GM12872 (cell line): ENCODE measurements around the gene FRYL.

Experiments
- TF ChIP-seq, protein P1 (sequence below): IDR thresholded peaks from 3 replicates; pipeline ENCODE4 v1.5.1; 2011; ENCODE audit warnings: low read depth, mild to moderate bottlenecking, low read length, moderate library complexity; ENCODE audit not compliant: insufficient read depth

Gene FRYL

DNA sequence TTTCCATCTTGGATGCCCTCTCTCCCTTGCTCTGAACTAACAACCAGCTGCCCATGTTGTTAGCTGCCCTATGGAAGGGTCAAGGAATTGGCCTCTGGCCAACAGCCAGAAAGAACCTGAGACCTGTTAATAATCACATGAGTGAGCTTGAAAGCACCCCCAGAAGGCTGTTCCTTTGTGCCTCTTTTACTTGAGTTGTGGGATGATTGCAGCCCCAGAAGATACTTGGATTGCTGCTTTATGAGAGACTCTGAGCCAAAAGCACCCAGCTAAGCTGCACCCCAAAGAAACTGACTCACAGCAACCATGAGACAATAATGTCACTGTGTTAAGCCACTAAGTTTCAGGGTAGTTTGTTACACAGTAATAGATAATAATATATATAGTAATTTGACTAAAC, 73.3 kb downstream of the FRYL start:
- TF ChIP-seq, protein P1, sequence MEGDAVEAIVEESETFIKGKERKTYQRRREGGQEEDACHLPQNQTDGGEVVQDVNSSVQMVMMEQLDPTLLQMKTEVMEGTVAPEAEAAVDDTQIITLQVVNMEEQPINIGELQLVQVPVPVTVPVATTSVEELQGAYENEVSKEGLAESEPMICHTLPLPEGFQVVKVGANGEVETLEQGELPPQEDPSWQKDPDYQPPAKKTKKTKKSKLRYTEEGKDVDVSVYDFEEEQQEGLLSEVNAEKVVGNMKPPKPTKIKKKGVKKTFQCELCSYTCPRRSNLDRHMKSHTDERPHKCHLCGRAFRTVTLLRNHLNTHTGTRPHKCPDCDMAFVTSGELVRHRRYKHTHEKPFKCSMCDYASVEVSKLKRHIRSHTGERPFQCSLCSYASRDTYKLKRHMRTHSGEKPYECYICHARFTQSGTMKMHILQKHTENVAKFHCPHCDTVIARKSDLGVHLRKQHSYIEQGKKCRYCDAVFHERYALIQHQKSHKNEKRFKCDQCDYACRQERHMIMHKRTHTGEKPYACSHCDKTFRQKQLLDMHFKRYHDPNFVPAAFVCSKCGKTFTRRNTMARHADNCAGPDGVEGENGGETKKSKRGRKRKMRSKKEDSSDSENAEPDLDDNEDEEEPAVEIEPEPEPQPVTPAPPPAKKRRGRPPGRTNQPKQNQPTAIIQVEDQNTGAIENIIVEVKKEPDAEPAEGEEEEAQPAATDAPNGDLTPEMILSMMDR = no peak

DNA sequence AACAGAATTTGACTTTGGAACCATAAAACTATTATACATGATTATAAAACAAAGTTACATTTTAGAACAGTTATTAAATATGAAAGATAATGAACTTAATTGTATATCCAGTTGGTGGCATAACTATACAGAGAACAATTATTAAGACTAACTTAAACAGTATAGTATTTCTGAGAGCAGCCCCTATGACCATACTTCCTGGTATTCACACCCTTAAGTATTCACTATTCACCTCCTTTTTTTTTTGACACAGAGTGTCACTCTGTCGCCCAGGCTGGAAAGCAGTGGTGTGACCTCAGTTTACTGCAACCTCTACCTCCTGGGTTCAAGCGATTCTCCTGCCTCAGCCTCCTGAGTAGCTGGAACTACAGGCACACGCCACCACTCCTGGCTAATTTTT, 74.5 kb downstream of the FRYL start:
- TF ChIP-seq, protein P1 = no peak

- TF ChIP-seq, protein P1 = no peak
These were observed 75.8 kb downstream of the FRYL start for GRCh38 chr4:48704091-48704802.

DNA sequence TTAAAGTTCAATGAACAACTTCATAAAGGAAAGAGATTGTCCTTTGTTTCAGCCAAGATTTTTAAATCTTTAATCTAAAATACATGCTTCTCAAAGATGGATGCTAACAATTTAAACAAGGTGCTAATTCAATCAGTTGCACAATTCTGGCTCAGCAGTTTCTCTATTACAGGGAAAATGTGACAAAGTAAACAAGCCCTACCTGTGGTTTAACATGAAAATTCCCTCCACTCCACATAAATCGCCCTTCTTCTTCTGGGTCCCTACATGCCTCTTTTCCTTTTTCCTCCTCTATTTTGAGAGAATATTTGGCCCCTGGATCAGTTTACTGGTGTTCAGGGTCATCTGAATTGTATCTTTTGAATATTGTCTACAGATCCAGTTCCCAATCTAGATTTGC, 80.6 kb downstream of the FRYL start:
- TF ChIP-seq, protein P1 = no peak

DNA sequence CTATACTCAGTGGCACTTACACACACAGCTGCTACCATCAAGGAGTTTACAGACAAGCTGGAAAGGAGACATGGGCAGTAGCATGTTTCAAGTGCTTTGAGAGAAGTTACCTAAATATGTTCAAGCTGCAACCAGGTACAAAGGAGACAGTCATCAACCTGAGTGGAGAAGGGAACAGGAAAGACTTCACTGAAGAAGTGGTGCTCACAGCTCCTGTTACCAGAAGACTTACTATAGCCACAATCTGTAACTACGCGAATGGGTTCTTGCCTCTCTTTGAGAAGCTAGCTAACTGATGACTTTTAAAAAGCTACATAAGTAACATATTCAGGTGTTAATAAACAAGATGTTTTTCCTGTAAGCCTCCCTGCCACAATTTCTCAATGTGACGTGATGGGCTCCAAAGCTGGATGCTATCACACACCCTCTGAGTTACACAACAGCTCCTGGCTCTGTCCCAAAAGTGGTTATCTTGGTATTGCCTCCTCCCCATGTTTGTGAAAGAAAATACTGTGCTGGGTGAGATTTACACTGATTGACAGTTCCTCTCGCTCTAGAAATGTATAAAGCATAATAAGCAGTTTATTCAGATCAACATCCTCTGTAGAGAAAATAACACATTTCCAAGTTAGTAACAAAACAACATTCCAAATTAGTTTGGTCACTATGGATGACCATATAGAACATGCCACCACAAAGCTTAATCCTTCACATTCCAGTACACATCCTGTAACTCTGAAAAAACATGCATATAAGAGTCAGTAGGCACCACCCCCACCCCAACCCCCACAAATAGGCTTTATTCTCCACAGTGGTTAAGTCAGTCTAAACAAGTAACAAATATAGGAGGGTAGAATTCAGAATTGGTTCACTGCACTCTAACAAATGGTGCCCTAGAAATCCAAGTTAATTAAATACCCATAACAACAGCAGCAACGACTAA, 81.8 kb downstream of the FRYL start:
- TF ChIP-seq, protein P1 = no peak

DNA sequence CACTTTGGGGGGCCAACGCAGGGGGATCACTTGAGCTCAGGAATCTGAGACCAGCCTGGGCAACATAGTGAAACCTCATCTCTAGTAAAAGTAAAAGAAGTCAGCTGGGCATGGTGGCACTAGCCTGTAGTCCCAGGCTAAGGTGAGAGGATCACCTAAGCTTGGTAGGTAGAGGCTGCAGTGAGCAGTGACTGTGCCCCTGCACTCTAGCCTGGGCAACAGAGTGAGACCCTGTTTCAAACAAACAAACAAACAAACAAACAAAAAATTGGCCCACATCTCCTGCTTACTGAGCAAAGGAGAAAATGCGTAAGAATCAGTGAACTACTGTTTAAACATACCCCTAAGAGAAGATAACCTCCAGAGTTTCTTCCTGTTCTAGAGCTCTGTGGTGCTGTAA, 85.3 kb downstream of the FRYL start:
- TF ChIP-seq, protein P1 = no peak

- TF ChIP-seq, protein P1 = no peak
These were observed 86.1 kb downstream of the FRYL start for GRCh38 chr4:48693856-48694574.
